IMR-90 (cell line): ENCODE results near the gene DCTN5. TPM values are rescaled to one million over a fixed set of nuclear protein-coding genes. Genes with fewer than 3 reads are reported as not detected.

ENCODE experiments used
- ATAC-seq: fragments of 200-7000 bp; cut with Tn5 transposase; 2 replicates; pipeline ENCODE4 v1.9.1; 2020; ENCODE audit warnings: low read depth, mild to moderate bottlenecking, moderate library complexity
- BruUV-seq: library from RNA; stranded (reverse); fragments of 400-500 nt; replicated peaks from 2 replicates; lab custom pipeline; 2021; lab: Mats Ljungman, UMichigan
- CTCF ChIA-PET: fragments of 300-600 bp; formaldehyde crosslinking; extraction: SDS; loops from one replicate; lab custom pipeline; 2021; ENCODE audit warnings: antibody characterized with exemption; lab: Yijun Ruan, JAX
- POLR2A ChIA-PET: fragments of 300-600 bp; sonication (Branson Sonifier 250); formaldehyde crosslinking; loops from one replicate; lab custom pipeline; 2022; ENCODE audit warnings: antibody characterized with exemption; ENCODE audit not compliant: unreplicated experiment; lab: Charles Lee
- DNase-seq: peaks from one replicate; pipeline ENCODE4 v3.0.0; 2013
- H2AFZ ChIP-seq: replicated peaks from 2 replicates; pipeline ENCODE3; 2013; ENCODE audit warnings: low read length, mild to moderate bottlenecking; ENCODE audit not compliant: poor library complexity
- H2AK5ac ChIP-seq: 2 replicates; pipeline ENCODE4 v1.6.1; 2013; ENCODE audit warnings: low read depth, low read length, inconsistent platforms
- H2AK9ac ChIP-seq: replicated peaks from 2 replicates; pipeline ENCODE3; 2013; ENCODE audit warnings: mild to moderate bottlenecking, low read depth, low read length, moderate library complexity; ENCODE audit not compliant: poor library complexity
- H2BK120ac ChIP-seq: 2 replicates; pipeline ENCODE4 v1.6.1; 2013; ENCODE audit warnings: low read depth, low read length, inconsistent platforms
- H2BK15ac ChIP-seq: 3 replicates; pipeline ENCODE4 v1.6.1; 2013; ENCODE audit warnings: low read depth, low read length, inconsistent platforms
- H2BK20ac ChIP-seq: 2 replicates; pipeline ENCODE4 v1.6.1; 2013; ENCODE audit warnings: low read depth, mild to moderate bottlenecking, inconsistent platforms, low read length, moderate library complexity
- H2BK5ac ChIP-seq: 2 replicates; pipeline ENCODE4 v1.6.1; 2013; ENCODE audit warnings: mild to moderate bottlenecking, low read depth, low read length, inconsistent platforms; ENCODE audit not compliant: poor library complexity, severe bottlenecking
- H3K14ac ChIP-seq: replicated peaks from 2 replicates; pipeline ENCODE4 v1.6.1; 2013; ENCODE audit warnings: low read depth, low read length, inconsistent platforms
- H3K18ac ChIP-seq: 2 replicates; pipeline ENCODE4 v1.6.1; 2013; ENCODE audit warnings: low read depth, low read length, control low read depth
- H3K23ac ChIP-seq: 2 replicates; pipeline ENCODE4 v1.6.1; 2013; ENCODE audit warnings: low read depth, low read length, inconsistent platforms
- H3K27ac ChIP-seq: 2 replicates; pipeline ENCODE4 v1.5.1; 2013; ENCODE audit warnings: mild to moderate bottlenecking, control low read depth, low read length; ENCODE audit not compliant: insufficient read depth
- H3K27me3 ChIP-seq: 2 replicates; pipeline ENCODE4 v1.6.1; 2013; ENCODE audit warnings: low read length; ENCODE audit not compliant: control insufficient read depth, insufficient read depth
- H3K36me3 ChIP-seq: 2 replicates; pipeline ENCODE4 v1.6.1; 2013; ENCODE audit warnings: low read length, mixed read lengths; ENCODE audit not compliant: control insufficient read depth, insufficient read depth
- H3K4ac ChIP-seq: 2 replicates; pipeline ENCODE4 v1.6.1; 2013; ENCODE audit warnings: low read depth, low read length, inconsistent platforms
- H3K4me1 ChIP-seq: 2 replicates; pipeline ENCODE4 v1.6.1; 2013; ENCODE audit warnings: low read length, mixed read lengths; ENCODE audit not compliant: control insufficient read depth, insufficient read depth
- H3K4me2 ChIP-seq: 2 replicates; pipeline ENCODE4 v1.6.1; 2013; ENCODE audit warnings: low read depth, mild to moderate bottlenecking, control low read depth, low read length, moderate library complexity
- H3K4me3 ChIP-seq: 2 replicates; pipeline ENCODE4 v1.5.1; 2013; ENCODE audit warnings: low read depth, mild to moderate bottlenecking, control low read depth, low read length, moderate library complexity; ENCODE audit not compliant: insufficient read depth
- H3K56ac ChIP-seq: 2 replicates; pipeline ENCODE4 v1.6.1; 2013; ENCODE audit warnings: low read length, inconsistent platforms; ENCODE audit not compliant: insufficient read depth; ENCODE audit errors: extremely low read depth
- H3K79me1 ChIP-seq, 2 experiments: 2 replicates each; pipeline ENCODE4 v1.6.1; 2013; ENCODE audit warnings: low read length in 2 of 2, inconsistent platforms in 1 of 2, low read depth in 1 of 2
- H3K9ac ChIP-seq: 2 replicates; pipeline ENCODE4 v1.6.1; 2013; ENCODE audit warnings: low read depth, low read length, control low read depth
- H3K9me1 ChIP-seq: 2 replicates; pipeline ENCODE4 v1.6.1; 2013; ENCODE audit warnings: low read length, inconsistent platforms; ENCODE audit not compliant: insufficient read depth
- H3K9me3 ChIP-seq: 2 replicates; pipeline ENCODE4 v1.6.1; 2013; ENCODE audit warnings: low read length; ENCODE audit not compliant: control insufficient read depth, insufficient read depth
- H4K20me1 ChIP-seq: 2 replicates; pipeline ENCODE4 v1.6.1; 2013; ENCODE audit warnings: low read length, inconsistent platforms; ENCODE audit not compliant: insufficient read depth
- H4K5ac ChIP-seq: 2 replicates; pipeline ENCODE4 v1.6.1; 2013; ENCODE audit warnings: mild to moderate bottlenecking, low read depth, low read length, control low read depth
- H4K8ac ChIP-seq, 2 experiments: 2 replicates each; pipeline ENCODE4 v1.6.1; 2013; ENCODE audit warnings: low read depth in 2 of 2, low read length in 2 of 2, control low read depth in 1 of 2, inconsistent platforms in 1 of 2
- H4K91ac ChIP-seq: 2 replicates; pipeline ENCODE4 v1.6.1; 2013; ENCODE audit warnings: low read depth, low read length, inconsistent platforms; ENCODE audit not compliant: insufficient read depth
- BHLHE40 ChIP-seq: fragments of 150-350 bp; IDR thresholded peaks from 2 replicates; pipeline ENCODE4 v1.6.1; 2016; ENCODE audit warnings: mild to moderate bottlenecking, low read depth, low read length
- CEBPB ChIP-seq: IDR thresholded peaks from 2 replicates; pipeline ENCODE4 v1.6.1; 2012; ENCODE audit warnings: low read depth, low read length, improper control_type of control experiment
- CHD1 ChIP-seq: IDR thresholded peaks from 2 replicates; pipeline ENCODE4 v1.6.1; 2012; ENCODE audit warnings: low read depth, low read length, improper control_type of control experiment
- FOS ChIP-seq: fragments of 150-350 bp; IDR thresholded peaks from 2 replicates; pipeline ENCODE4 v1.6.1; 2016; ENCODE audit warnings: low read depth, low read length
- MAFK ChIP-seq: IDR thresholded peaks from 2 replicates; pipeline ENCODE4 v1.6.1; 2012; ENCODE audit warnings: low read depth, low read length, improper control_type of control experiment
- MAZ ChIP-seq: IDR thresholded peaks from 2 replicates; pipeline ENCODE4 v1.6.1; 2012; ENCODE audit warnings: low read depth, mild to moderate bottlenecking, low read length, improper control_type of control experiment, moderate library complexity, borderline replicate concordance
- MXI1 ChIP-seq: IDR thresholded peaks from 2 replicates; pipeline ENCODE4 v1.6.1; 2012; ENCODE audit warnings: low read depth, mild to moderate bottlenecking, low read length, moderate library complexity, borderline replicate concordance
- NFE2L2 ChIP-seq: fragments of 150-350 bp; IDR thresholded peaks from 2 replicates; pipeline ENCODE4 v1.6.1; 2016; ENCODE audit warnings: low read depth, mild to moderate bottlenecking, low read length
- POLR2A ChIP-seq: IDR thresholded peaks from 2 replicates; pipeline ENCODE4 v1.6.1; 2012; ENCODE audit warnings: mild to moderate bottlenecking, low read depth, low read length
- RAD21 ChIP-seq: IDR thresholded peaks from 2 replicates; pipeline ENCODE4 v1.6.1; 2012; ENCODE audit warnings: low read length, improper control_type of control experiment
- RCOR1 ChIP-seq: IDR thresholded peaks from 2 replicates; pipeline ENCODE4 v1.6.1; 2012; ENCODE audit warnings: mild to moderate bottlenecking, low read length, improper control_type of control experiment; ENCODE audit not compliant: insufficient replicate concordance
- RFX5 ChIP-seq: IDR thresholded peaks from 2 replicates; pipeline ENCODE4 v1.8.0; 2012; ENCODE audit warnings: low read depth, mild to moderate bottlenecking, low read length, moderate library complexity
- SMC3 ChIP-seq: fragments of 150-350 bp; IDR thresholded peaks from 2 replicates; pipeline ENCODE4 v1.6.1; 2016; ENCODE audit warnings: low read depth, mild to moderate bottlenecking, antibody characterized with exemption, low read length, moderate library complexity
- WGBS, 2 experiments: methylation state at CpG; one replicate each; pipeline versions ENCODE4 v1.1.5 to v1.1.7; 2013; ENCODE audit warnings: missing lambda C conversion rate in 2 of 2; ENCODE audit not compliant: insufficient read length in 1 of 2; ENCODE audit errors: extremely low coverage in 2 of 2; 5-methylcytosine and 5-hydroxymethylcytosine counted together
- dilution Hi-C: fragments of 300-500 bp; cut with HindIII; formaldehyde crosslinking; loops from one replicate; pipeline ENCODE4 v1.14.3; 2018; ENCODE audit warnings: low sequenced_read_pairs; ENCODE audit not compliant: unreplicated experiment
- in situ Hi-C: fragments of 300-500 bp; cut with MboI; formaldehyde crosslinking; loops from 3 replicates; pipeline ENCODE4 v1.14.3; 2019; ENCODE audit warnings: low sequenced_read_pairs, inconsistent platforms, mixed read lengths
- intact Hi-C: fragments of 100-400 bp; cut with micrococcal nuclease; formaldehyde crosslinking; loops from 2 replicates; pipeline ENCODE4 v1.10.0; 2022
- polyA plus RNA-seq, 3 experiments: library from polyadenylated mRNA; depleted of rRNA; stranded (reverse); fragments of >200 nt; gene quantifications; 2 replicates each; pipeline ENCODE4 v1.2.3, GENCODE V29; 2012; ENCODE audit warnings: low replicate concordance in 1 of 3
- total RNA-seq: library from RNA; depleted of rRNA; stranded (reverse); fragments of >200 nt; gene quantifications from 2 replicates; pipeline ENCODE4 v1.2.3, GENCODE V29; 2012
- TF ChIP-seq, protein P1 (sequence below): fragments of 150-350 bp; IDR thresholded peaks from 2 replicates; pipeline ENCODE4 v1.6.1; 2017; ENCODE audit warnings: mild to moderate bottlenecking, antibody characterized with exemption, low read length, low read depth
- TF ChIP-seq, protein P2 (sequence below): fragments of 150-350 bp; IDR thresholded peaks from 2 replicates; pipeline ENCODE4 v1.6.1; 2016; ENCODE audit warnings: low read depth, mild to moderate bottlenecking, low read length, moderate library complexity, borderline replicate concordance
- TF ChIP-seq, protein P3 (sequence below): conservative IDR thresholded peaks from 2 replicates; pipeline ENCODE4 v1.5.1; 2012; ENCODE audit warnings: mild to moderate bottlenecking, low read depth, low read length, improper control_type of control experiment

DCTN5 gene
- total and polyA plus RNA-seq, 2 of the 4 experiments (the other 2 are of a cell fraction): 49.6 to 111 TPM

DNA sequence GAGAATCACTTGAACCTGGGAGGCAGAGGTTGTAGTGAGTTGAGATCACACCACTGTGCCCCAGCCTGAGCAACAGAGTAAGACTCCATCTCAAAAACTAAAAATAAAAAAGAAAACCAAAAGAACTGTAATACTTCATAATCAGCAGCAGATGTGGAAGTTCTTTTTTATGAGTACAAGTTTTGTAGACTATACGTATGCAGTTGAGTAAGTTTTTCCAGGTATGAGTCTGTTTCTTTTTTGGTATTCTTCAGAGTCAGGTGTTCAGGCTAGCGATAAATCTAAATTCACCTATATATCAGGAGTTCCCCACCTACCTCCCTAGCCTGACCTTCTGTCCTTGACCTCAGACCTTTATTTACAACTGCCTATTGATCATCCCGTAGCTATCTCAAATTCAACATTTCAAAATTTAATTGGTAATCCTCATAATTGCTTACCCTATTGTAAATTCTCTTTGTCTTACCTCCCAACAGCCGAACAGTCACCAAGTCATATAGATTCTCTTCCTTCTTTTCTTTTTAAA is 10.7 kb downstream of the DCTN5 start:
- Histone ChIP-seq H3K27ac (no peak overlapping the region), H3K9me1 (no peaks in the 10 kb centered on the region), H3K9ac (no peak overlapping the region), H3K23ac (no peak overlapping the region), H2AFZ (no peak overlapping the region), H3K4me1 (no peaks in the 10 kb centered on the region), H3K4ac (no peak overlapping the region), H4K91ac (no peak overlapping the region), H3K79me1 (peaks cover 20 to 35% of the 10 kb centered on the region in 2 experiments), H3K4me3 (no peak overlapping the region), H3K18ac (no peak overlapping the region), H2BK120ac (no peak overlapping the region), H2BK20ac (no peak overlapping the region), H3K27me3 (no peaks in the 10 kb centered on the region), H4K5ac (no peak overlapping the region), H2AK5ac (no peak overlapping the region), H3K56ac (no peak overlapping the region), H2BK5ac (no peak overlapping the region), H4K20me1 (peaks cover 31% of the 10 kb centered on the region), H2AK9ac (no peak overlapping the region), H3K4me2 (no peak overlapping the region), H2BK15ac (no peak overlapping the region), H3K9me3 (no peaks in the 10 kb centered on the region), H3K36me3 (peaks cover 15% of the 10 kb centered on the region), H4K8ac (no peak overlapping the region), H3K14ac (no peak overlapping the region)
- BruUV-seq: no TSS peak
- intact Hi-C loops (no loop called here), dilution Hi-C loops (no loop called here), in situ Hi-C loops (no loop called here)
- TF ChIP-seq CEBPB (no peak), SMC3 (no peak), BHLHE40 (no peak), RAD21 (no peak), RFX5 (no peak), POLR2A (no peak), MAZ (no peak), CHD1 (no peak), FOS (no peak), RCOR1 (no peak), MAFK (no peak), MXI1 (no peak), NFE2L2 (no peak)
- TF ChIP-seq, protein P1, sequence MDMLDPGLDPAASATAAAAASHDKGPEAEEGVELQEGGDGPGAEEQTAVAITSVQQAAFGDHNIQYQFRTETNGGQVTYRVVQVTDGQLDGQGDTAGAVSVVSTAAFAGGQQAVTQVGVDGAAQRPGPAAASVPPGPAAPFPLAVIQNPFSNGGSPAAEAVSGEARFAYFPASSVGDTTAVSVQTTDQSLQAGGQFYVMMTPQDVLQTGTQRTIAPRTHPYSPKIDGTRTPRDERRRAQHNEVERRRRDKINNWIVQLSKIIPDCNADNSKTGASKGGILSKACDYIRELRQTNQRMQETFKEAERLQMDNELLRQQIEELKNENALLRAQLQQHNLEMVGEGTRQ: no peak
- TF ChIP-seq, protein P2, sequence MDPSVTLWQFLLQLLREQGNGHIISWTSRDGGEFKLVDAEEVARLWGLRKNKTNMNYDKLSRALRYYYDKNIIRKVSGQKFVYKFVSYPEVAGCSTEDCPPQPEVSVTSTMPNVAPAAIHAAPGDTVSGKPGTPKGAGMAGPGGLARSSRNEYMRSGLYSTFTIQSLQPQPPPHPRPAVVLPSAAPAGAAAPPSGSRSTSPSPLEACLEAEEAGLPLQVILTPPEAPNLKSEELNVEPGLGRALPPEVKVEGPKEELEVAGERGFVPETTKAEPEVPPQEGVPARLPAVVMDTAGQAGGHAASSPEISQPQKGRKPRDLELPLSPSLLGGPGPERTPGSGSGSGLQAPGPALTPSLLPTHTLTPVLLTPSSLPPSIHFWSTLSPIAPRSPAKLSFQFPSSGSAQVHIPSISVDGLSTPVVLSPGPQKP: no peak
- TF ChIP-seq, protein P3, sequence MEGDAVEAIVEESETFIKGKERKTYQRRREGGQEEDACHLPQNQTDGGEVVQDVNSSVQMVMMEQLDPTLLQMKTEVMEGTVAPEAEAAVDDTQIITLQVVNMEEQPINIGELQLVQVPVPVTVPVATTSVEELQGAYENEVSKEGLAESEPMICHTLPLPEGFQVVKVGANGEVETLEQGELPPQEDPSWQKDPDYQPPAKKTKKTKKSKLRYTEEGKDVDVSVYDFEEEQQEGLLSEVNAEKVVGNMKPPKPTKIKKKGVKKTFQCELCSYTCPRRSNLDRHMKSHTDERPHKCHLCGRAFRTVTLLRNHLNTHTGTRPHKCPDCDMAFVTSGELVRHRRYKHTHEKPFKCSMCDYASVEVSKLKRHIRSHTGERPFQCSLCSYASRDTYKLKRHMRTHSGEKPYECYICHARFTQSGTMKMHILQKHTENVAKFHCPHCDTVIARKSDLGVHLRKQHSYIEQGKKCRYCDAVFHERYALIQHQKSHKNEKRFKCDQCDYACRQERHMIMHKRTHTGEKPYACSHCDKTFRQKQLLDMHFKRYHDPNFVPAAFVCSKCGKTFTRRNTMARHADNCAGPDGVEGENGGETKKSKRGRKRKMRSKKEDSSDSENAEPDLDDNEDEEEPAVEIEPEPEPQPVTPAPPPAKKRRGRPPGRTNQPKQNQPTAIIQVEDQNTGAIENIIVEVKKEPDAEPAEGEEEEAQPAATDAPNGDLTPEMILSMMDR: no peak
- ChIA-PET CTCF (interaction anchor here (0.7 kb wide), 1 partner anchor 11 kb away, joined by 3 read pairs; the partner anchor contains the start of genes DCTN5 and PALB2), POLR2A (no interaction called here)
- WGBS, 2 experiments: 89% methylated on average over 1 of the region's 4 CpGs; no CpG with 5 or more reads in 1 of the 2 experiments
- no peak for DNase-seq
- ATAC-seq: no peak
